Measurements from ENCODE around the gene TARBP1. TPM values are rescaled to one million over a fixed set of nuclear protein-coding genes. Genes with fewer than 3 reads are reported as not detected.

Gene TARBP1
- polyA plus RNA-seq, 1 donor from 2014 or later = 267 TPM

DNA sequence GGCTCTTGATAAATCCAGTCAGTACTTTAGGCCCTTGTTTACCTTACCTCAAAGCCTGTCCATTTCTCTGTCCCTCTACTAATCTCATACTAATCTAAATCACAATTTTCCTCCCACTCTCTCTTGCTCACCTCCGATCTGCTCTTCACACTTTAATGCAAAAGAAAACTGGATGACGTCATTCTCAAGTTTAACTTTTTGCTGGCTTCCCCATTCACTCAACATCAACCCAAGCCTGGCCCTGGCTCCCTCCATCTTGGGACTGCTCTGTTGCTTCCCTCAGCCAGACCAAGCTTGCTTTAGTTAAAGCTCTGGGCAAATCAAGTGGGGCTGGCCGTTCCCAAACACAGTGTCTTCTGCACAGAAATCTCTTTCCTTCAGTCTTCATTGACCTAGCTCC lies 76.0 kb downstream of the TARBP1 start:
- no peak overlapping the region for H3K4me2 ChIP-seq (ENCODE audit: low read length)
- no peaks in the 10 kb centered on the region for H3K9me2 ChIP-seq (ENCODE audit: insufficient read depth, low read length)

DNA sequence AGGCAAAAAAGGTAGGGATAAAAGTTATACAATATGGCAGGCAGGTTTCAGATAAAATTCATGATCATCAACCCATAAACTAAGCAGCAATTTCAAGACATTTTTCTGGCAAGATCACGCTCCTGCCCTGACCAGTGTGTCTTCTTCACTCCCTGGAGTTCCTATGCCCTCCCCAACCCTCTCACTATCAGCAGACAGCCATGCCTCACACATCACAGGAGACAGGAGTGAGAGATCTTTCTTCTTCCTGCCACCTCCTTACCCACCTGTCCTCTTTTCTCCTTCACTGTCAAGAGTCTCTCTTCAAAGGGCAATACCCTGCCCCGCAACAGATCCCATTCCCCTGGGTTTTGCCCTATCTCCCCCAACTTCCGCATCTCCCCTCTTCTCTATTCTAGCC lies 77.3 kb downstream of the TARBP1 start:
- H3K27ac ChIP-seq (ENCODE audit: low read length) = no peak overlapping the region
- H3K4me3 ChIP-seq (ENCODE audit: low read length) = no peak overlapping the region
- no peaks in the 10 kb centered on the region for H3F3A ChIP-seq (ENCODE audit: insufficient read depth, low read length, poor library complexity, severe bottlenecking)
- H3K27me3 ChIP-seq (ENCODE audit: insufficient read depth, low read depth, low read length) = no peaks in the 10 kb centered on the region
- H2AFZ ChIP-seq (ENCODE audit: low read depth, low read length) = no peak overlapping the region
- TF ChIP-seq EZH2 (IDR thresholded peaks at IDR 0.05; ENCODE audit: borderline replicate concordance, insufficient read depth, low read length, poor library complexity, severe bottlenecking) = no peak
- TF ChIP-seq POLR2AphosphoS5 (IDR thresholded peaks at IDR 0.05) = no peak
- no peak for TF ChIP-seq SMC3 (conservative IDR thresholded peaks at IDR 0.05; ENCODE audit: poor library complexity)
- TF ChIP-seq EP300 (conservative IDR thresholded peaks at IDR 0.05; ENCODE audit: poor library complexity, severe bottlenecking) = no peak
- no peak for TF ChIP-seq RAD21 (conservative IDR thresholded peaks at IDR 0.05)
- no peak for TF ChIP-seq TAF1 (IDR thresholded peaks at IDR 0.05; ENCODE audit: low read depth)
- TF ChIP-seq, protein P1, sequence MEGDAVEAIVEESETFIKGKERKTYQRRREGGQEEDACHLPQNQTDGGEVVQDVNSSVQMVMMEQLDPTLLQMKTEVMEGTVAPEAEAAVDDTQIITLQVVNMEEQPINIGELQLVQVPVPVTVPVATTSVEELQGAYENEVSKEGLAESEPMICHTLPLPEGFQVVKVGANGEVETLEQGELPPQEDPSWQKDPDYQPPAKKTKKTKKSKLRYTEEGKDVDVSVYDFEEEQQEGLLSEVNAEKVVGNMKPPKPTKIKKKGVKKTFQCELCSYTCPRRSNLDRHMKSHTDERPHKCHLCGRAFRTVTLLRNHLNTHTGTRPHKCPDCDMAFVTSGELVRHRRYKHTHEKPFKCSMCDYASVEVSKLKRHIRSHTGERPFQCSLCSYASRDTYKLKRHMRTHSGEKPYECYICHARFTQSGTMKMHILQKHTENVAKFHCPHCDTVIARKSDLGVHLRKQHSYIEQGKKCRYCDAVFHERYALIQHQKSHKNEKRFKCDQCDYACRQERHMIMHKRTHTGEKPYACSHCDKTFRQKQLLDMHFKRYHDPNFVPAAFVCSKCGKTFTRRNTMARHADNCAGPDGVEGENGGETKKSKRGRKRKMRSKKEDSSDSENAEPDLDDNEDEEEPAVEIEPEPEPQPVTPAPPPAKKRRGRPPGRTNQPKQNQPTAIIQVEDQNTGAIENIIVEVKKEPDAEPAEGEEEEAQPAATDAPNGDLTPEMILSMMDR (IDR thresholded peaks at IDR 0.05; ENCODE audit: poor library complexity, severe bottlenecking) = no peak
- no peaks in the 10 kb centered on the region for H3K9me3 ChIP-seq (ENCODE audit: low read length)
- H3K9ac ChIP-seq (ENCODE audit: low read length) = no peak overlapping the region
- no peaks in the 10 kb centered on the region for H3K79me2 ChIP-seq (replicated peaks; ENCODE audit: insufficient read depth, low read length)
- H3K36me3 ChIP-seq (ENCODE audit: insufficient read depth, low read length) = peaks cover 5% of the 10 kb centered on the region
- H3K9me2 ChIP-seq (ENCODE audit: insufficient read depth, low read length) = no peaks in the 10 kb centered on the region
- H3K4me2 ChIP-seq (ENCODE audit: low read length) = no peak overlapping the region
- no peaks in the 10 kb centered on the region for H4K20me1 ChIP-seq (ENCODE audit: insufficient read depth)

More for the DNA sequence above, 76.0 kb downstream of the TARBP1 start:
- Histone ChIP-seq H3K9me3 (ENCODE audit: low read length) (no peaks in the 10 kb centered on the region), H3K27ac (ENCODE audit: low read length) (no peak overlapping the region), H3F3A (ENCODE audit: insufficient read depth, low read length, poor library complexity, severe bottlenecking) (no peaks in the 10 kb centered on the region), H3K27me3 (ENCODE audit: insufficient read depth, low read depth, low read length) (no peaks in the 10 kb centered on the region), H3K79me2 (replicated peaks; ENCODE audit: insufficient read depth, low read length) (no peaks in the 10 kb centered on the region), H4K20me1 (ENCODE audit: insufficient read depth) (no peaks in the 10 kb centered on the region), H3K36me3 (ENCODE audit: insufficient read depth, low read length) (peaks cover 5% of the 10 kb centered on the region), H3K4me3 (ENCODE audit: low read length) (no peak overlapping the region), H2AFZ (ENCODE audit: low read depth, low read length) (no peak overlapping the region), H3K9ac (ENCODE audit: low read length) (no peak overlapping the region)
- TF ChIP-seq, protein P2, sequence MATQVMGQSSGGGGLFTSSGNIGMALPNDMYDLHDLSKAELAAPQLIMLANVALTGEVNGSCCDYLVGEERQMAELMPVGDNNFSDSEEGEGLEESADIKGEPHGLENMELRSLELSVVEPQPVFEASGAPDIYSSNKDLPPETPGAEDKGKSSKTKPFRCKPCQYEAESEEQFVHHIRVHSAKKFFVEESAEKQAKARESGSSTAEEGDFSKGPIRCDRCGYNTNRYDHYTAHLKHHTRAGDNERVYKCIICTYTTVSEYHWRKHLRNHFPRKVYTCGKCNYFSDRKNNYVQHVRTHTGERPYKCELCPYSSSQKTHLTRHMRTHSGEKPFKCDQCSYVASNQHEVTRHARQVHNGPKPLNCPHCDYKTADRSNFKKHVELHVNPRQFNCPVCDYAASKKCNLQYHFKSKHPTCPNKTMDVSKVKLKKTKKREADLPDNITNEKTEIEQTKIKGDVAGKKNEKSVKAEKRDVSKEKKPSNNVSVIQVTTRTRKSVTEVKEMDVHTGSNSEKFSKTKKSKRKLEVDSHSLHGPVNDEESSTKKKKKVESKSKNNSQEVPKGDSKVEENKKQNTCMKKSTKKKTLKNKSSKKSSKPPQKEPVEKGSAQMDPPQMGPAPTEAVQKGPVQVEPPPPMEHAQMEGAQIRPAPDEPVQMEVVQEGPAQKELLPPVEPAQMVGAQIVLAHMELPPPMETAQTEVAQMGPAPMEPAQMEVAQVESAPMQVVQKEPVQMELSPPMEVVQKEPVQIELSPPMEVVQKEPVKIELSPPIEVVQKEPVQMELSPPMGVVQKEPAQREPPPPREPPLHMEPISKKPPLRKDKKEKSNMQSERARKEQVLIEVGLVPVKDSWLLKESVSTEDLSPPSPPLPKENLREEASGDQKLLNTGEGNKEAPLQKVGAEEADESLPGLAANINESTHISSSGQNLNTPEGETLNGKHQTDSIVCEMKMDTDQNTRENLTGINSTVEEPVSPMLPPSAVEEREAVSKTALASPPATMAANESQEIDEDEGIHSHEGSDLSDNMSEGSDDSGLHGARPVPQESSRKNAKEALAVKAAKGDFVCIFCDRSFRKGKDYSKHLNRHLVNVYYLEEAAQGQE (IDR thresholded peaks at IDR 0.05; ENCODE audit: borderline replicate concordance) = no peak
- TF ChIP-seq MXI1 (conservative IDR thresholded peaks at IDR 0.05; ENCODE audit: poor library complexity, severe bottlenecking) (no peak), POLR2AphosphoS5 (IDR thresholded peaks at IDR 0.05) (no peak), EP300 (conservative IDR thresholded peaks at IDR 0.05; ENCODE audit: poor library complexity, severe bottlenecking) (no peak), SMC3 (conservative IDR thresholded peaks at IDR 0.05; ENCODE audit: poor library complexity) (no peak), EZH2 (IDR thresholded peaks at IDR 0.05; ENCODE audit: borderline replicate concordance, insufficient read depth, low read length, poor library complexity, severe bottlenecking) (no peak), TAF1 (IDR thresholded peaks at IDR 0.05; ENCODE audit: low read depth) (no peak), RAD21 (conservative IDR thresholded peaks at IDR 0.05) (no peak)
- TF ChIP-seq, protein P1 (IDR thresholded peaks at IDR 0.05; ENCODE audit: poor library complexity, severe bottlenecking) = no peak
